ENCODE results near the gene PEAR1.

PEAR1 gene

DNA sequence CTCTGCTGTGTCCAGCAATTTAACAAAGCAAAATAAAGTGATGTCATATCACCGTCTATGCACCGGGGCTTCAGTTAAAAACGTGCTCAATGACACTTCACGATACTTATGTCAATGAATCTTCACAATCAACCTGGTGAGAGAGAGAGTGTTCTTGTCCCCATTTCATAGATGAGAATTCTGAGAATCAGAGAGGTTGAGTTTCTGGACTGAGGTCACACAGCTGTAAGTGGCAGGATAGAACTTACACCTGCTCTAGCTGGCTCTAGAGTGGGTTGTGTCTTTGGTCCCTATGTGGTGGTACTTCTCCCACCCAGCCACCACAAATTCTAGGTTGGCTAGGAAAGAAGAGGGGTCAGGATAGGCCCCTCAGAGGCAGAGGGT, 27.7 kb upstream of the PEAR1 start:
- H3K27ac Mint-ChIP-seq = peak overlapping the region; percentile 23
- no peak overlapping the region for H3K4me3 Mint-ChIP-seq
- peaks cover 51% of the 10 kb centered on the region for H3K27me3 Mint-ChIP-seq
- H3K4me1 Mint-ChIP-seq (ENCODE audit: low read depth) = peaks cover 44% of the 10 kb centered on the region
- no peak for DNase-seq
- no peaks in the 10 kb centered on the region for H3K36me3 Mint-ChIP-seq (ENCODE audit: low read depth)
- H3K9me3 Mint-ChIP-seq = no peaks in the 10 kb centered on the region

DNA sequence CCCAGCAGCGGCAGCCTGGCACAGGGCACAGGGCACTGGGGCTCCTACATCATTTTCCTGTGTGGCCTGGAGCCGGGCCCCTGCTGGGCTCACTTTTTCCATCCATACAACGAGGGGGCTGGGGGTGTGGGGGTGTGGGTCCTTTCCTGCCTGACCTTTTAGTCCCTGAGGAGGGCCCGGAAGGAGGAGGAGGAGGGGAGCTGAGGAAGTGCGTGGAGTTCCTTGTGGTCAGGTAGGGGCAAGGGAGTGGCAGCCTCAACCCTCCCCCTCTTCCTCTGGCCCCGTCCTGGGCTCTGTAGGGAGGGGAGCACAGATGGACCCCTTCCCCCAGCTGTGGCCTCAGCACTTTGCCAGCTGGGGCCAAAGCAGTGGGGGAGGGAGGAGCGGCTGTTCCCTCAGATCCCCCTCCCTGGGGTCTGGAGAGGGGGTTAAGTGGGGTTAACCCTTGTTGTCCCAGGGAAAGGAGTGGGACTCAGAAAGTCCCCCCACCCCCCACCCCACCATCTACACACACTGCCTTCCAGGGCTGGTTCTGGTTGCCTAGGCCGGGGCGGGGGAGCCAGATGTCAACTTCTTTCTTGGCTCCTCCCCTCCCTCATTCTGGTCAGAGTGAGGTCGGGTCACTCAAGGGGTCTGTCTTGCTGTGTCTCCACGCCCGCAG, 27.1 kb upstream of the PEAR1 start:
- Mint-ChIP-seq H3K4me1 (ENCODE audit: low read depth) (peaks cover 45% of the 10 kb centered on the region), H3K36me3 (ENCODE audit: low read depth) (no peaks in the 10 kb centered on the region), H3K27ac (peak overlapping the region; percentile 23), H3K4me3 (no peak overlapping the region), H3K27me3 (peaks cover 47% of the 10 kb centered on the region), H3K9me3 (no peaks in the 10 kb centered on the region)
- DNase-seq = no peak

DNA sequence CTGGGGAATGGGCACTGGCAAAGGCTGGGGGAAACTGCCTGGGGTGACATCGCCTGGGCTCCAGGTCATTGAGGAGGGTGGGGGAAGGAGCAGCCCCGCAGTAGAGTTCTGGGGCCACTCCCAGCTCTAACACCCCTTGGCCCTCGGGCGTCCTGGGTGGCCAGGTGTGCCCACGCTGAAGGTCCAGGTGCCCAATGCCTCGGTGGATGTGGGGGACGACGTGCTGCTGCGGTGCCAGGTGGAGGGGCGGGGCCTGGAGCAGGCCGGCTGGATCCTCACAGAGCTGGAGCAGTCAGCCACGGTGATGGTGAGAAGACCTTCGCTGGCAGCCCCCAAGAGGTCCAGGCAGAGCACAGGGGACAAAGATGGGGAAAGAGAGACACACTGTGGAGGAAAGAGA, 25.2 kb upstream of the PEAR1 start:
- no peak overlapping the region for H3K27ac Mint-ChIP-seq

DNA sequence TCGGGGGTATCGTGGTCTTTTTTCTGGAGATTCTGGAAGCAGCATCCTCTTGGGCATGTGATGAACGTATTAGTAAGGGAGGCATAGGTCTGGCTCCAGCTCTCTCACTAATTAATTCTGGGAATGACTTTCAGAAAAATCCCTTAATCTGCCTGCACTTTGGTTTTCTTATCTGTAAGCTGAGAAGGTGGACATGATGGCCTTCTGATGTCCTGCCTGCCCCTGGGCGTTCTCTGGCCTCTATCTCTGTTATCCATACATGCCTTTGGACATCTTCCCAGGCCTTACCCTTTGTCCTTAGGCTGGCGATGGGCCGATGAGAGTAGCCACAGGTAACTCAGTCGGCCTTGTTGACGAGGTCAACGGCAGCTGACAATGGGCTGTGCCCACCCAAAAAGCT, 24.1 kb upstream of the PEAR1 start:
- H3K27me3 Mint-ChIP-seq = peaks cover 17% of the 10 kb centered on the region
- no peak overlapping the region for H3K27ac Mint-ChIP-seq
- no peak for DNase-seq
- H3K4me3 Mint-ChIP-seq = no peak overlapping the region
- H3K9me3 Mint-ChIP-seq = no peaks in the 10 kb centered on the region
- H3K4me1 Mint-ChIP-seq (ENCODE audit: low read depth) = peaks cover 27% of the 10 kb centered on the region
- H3K36me3 Mint-ChIP-seq (ENCODE audit: low read depth) = no peaks in the 10 kb centered on the region

More for the DNA sequence above, 25.2 kb upstream of the PEAR1 start:
- no peaks in the 10 kb centered on the region for H3K9me3 Mint-ChIP-seq
- no peak overlapping the region for H3K4me3 Mint-ChIP-seq
- H3K4me1 Mint-ChIP-seq (ENCODE audit: low read depth) = peaks cover 33% of the 10 kb centered on the region
- peaks cover 28% of the 10 kb centered on the region for H3K27me3 Mint-ChIP-seq
- H3K36me3 Mint-ChIP-seq (ENCODE audit: low read depth) = no peaks in the 10 kb centered on the region
- DNase-seq = no peak

DNA sequence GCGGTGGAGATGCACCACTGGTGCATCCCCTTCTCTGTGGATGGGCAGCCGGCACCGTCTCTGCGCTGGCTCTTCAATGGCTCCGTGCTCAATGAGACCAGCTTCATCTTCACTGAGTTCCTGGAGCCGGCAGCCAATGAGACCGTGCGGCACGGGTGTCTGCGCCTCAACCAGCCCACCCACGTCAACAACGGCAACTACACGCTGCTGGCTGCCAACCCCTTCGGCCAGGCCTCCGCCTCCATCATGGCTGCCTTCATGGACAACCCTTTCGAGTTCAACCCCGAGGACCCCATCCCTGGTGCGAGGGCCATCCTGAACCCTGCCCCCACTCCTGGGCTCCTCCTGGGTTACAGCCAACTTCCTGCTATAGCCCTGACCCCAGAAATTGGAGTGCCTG, 19.9 kb upstream of the PEAR1 start:
- Mint-ChIP-seq H3K4me3 (no peak overlapping the region), H3K4me1 (ENCODE audit: low read depth) (peaks cover 12% of the 10 kb centered on the region), H3K27ac (no peak overlapping the region), H3K36me3 (ENCODE audit: low read depth) (no peaks in the 10 kb centered on the region), H3K27me3 (peaks cover 3% of the 10 kb centered on the region), H3K9me3 (no peaks in the 10 kb centered on the region)
- DNase-seq = no peak

DNA sequence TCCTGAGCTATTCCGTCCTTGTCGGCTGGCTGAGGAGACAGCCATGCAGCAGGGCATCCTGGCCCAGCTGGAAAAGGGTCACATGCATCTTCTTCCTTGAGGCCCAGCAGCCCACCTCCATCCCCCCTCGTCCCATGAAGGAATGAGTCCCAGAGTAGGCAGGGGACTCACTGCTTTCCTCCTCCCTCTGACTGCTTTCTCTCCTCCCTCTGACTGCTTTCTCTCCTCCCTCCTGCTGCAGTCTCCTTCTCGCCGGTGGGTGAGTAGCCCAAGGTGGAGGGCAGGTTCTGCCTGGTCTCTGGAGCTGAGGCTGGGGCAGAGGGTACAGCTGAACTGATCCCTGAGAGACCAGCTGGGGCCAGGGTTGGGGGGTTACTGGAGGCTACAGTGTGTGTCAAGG, 19.4 kb upstream of the PEAR1 start:
- DNase-seq = no peak
- Mint-ChIP-seq H3K4me1 (ENCODE audit: low read depth) (peaks cover 12% of the 10 kb centered on the region), H3K9me3 (no peaks in the 10 kb centered on the region), H3K36me3 (ENCODE audit: low read depth) (no peaks in the 10 kb centered on the region), H3K4me3 (no peak overlapping the region), H3K27ac (no peak overlapping the region), H3K27me3 (peaks cover 5% of the 10 kb centered on the region)

DNA sequence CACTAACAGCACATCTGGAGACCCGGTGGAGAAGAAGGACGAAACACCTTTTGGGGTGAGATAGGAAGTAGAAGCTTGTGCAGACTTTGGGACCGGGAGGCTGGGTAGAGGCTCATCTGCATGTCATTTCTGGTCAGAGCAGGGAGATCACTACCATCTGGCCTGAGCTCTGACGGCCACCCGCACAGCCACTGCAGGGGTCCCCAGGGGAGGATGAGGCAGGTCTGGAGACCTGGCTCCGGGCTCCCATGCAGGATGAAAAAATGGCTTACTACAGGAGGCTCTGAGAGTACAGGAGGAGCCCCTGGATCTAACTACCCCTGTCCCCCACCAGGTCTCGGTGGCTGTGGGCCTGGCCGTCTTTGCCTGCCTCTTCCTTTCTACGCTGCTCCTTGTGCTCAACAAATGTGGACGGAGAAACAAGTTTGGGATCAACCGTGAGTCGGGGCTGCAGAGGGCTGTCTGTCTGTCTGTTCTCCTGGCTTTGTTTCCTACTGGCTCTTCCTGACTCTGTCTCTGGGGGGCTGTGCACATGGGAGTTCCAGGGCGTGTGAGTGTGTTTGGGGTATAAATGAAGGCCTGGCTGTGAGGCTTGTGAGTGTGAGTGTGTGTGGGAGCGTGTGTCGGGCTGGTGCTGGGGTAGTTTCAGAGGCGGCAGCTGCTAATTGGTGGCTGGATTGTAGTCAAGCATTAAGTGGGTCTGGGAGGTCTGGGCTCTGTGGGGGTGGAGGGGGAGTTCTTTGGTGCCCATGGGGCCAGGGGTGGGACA, 18.8 kb upstream of the PEAR1 start:
- DNase-seq = no peak
- Mint-ChIP-seq H3K27ac (no peak overlapping the region), H3K4me1 (ENCODE audit: low read depth) (peaks cover 12% of the 10 kb centered on the region), H3K27me3 (peaks cover 7% of the 10 kb centered on the region), H3K9me3 (no peaks in the 10 kb centered on the region), H3K36me3 (ENCODE audit: low read depth) (no peaks in the 10 kb centered on the region), H3K4me3 (no peak overlapping the region)

DNA sequence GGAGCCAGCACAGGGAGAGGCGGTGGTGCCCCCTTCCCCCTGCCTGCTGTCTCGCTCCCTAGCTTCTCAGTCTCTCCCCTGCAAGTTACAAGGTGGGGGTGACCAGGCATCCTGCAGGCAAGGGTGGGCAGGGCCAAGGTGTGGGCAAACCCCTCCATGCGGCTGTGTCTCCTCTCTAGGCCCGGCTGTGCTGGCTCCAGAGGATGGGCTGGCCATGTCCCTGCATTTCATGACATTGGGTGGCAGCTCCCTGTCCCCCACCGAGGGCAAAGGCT, 18.2 kb upstream of the PEAR1 start:
- H3K9me3 Mint-ChIP-seq = no peaks in the 10 kb centered on the region
- peaks cover 9% of the 10 kb centered on the region for H3K4me1 Mint-ChIP-seq (ENCODE audit: low read depth)
- H3K4me3 Mint-ChIP-seq = no peak overlapping the region
- H3K27me3 Mint-ChIP-seq = peaks cover 7% of the 10 kb centered on the region
- no peak overlapping the region for H3K27ac Mint-ChIP-seq
- DNase-seq = no peak
- H3K36me3 Mint-ChIP-seq (ENCODE audit: low read depth) = no peaks in the 10 kb centered on the region

DNA sequence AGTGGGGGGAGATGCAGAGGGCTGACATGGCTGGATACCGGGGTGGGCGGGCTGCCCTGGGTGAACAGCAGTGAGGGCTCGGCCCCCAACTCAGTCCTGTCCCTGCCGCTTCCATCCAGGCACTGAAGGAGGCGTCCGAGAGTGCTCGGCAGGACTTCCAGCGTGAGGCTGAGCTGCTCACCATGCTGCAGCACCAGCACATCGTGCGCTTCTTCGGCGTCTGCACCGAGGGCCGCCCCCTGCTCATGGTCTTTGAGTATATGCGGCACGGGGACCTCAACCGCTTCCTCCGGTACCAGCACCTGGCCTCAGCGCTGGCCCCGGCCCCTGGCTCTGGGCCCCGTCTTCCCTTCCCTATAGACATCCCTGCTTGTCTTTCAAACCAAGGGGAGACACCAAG, 17.2 kb upstream of the PEAR1 start:
- no peaks in the 10 kb centered on the region for H3K4me1 Mint-ChIP-seq (ENCODE audit: low read depth)
- peaks cover 7% of the 10 kb centered on the region for H3K27me3 Mint-ChIP-seq
- H3K27ac Mint-ChIP-seq = no peak overlapping the region

DNA sequence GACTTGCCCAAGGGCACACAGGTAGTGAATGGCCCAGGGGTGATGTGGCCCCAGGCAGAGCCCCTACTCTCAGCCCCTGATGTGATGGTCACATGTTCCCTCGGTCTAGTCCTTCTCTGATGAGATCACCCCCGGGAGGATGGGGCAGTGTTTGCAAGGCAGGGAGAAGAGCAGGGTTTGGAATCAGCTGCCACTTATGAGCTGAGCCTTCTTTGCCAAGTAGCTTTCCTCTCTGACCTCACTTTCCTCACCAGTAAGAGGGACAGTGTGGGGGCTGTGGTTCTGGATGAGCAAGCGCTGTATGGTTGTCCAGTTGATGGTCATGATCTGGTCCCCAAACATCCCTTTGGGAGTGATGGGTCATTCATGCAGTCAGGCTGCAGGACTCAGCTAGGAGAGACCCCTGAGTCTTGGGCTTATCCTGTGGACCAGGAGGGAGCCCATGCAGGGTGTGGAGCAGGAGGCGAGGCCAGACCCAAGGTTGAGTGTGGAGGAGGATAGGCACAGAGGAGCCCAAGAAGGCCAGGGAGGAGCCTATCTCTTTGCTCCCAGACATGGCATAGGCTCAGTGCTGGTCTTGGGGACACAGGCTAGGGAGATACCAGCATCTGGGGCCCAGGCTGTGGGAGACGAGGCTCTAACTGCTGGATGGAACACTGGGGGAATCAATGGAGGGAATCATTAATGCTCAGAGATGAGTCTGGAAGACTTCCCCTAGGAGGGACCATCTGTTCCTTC, 15.9 kb upstream of the PEAR1 start:
- DNase-seq = no peak
- no peak overlapping the region for H3K27ac Mint-ChIP-seq
- no peaks in the 10 kb centered on the region for H3K4me1 Mint-ChIP-seq (ENCODE audit: low read depth)
- H3K36me3 Mint-ChIP-seq (ENCODE audit: low read depth) = no peaks in the 10 kb centered on the region
- H3K9me3 Mint-ChIP-seq = no peaks in the 10 kb centered on the region
- H3K27me3 Mint-ChIP-seq = peaks cover 7% of the 10 kb centered on the region
- H3K4me3 Mint-ChIP-seq = no peak overlapping the region

More for the DNA sequence above, 17.2 kb upstream of the PEAR1 start:
- Mint-ChIP-seq H3K36me3 (ENCODE audit: low read depth) (no peaks in the 10 kb centered on the region), H3K4me3 (no peak overlapping the region), H3K9me3 (no peaks in the 10 kb centered on the region)
- no peak for DNase-seq

DNA sequence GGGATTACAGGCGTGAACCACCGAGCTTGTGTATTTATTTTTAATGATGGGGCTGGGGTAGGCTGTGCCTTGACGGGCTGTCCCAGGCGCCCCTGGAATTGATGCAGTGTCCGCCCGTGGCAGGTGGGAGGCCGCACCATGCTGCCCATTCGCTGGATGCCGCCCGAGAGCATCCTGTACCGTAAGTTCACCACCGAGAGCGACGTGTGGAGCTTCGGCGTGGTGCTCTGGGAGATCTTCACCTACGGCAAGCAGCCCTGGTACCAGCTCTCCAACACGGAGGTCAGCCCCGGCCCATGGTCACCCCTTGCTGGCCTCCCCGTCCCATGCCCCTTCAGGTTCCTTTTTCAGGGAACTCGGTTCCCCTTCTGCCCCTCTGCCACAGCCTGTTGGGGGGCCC, 13.6 kb upstream of the PEAR1 start:
- no peak overlapping the region for H3K27ac Mint-ChIP-seq
- H3K4me1 Mint-ChIP-seq (ENCODE audit: low read depth) = no peaks in the 10 kb centered on the region
- no peak for DNase-seq
- H3K9me3 Mint-ChIP-seq = no peaks in the 10 kb centered on the region
- peaks cover 12% of the 10 kb centered on the region for H3K27me3 Mint-ChIP-seq
- H3K4me3 Mint-ChIP-seq = no peak overlapping the region
- H3K36me3 Mint-ChIP-seq (ENCODE audit: low read depth) = no peaks in the 10 kb centered on the region

DNA sequence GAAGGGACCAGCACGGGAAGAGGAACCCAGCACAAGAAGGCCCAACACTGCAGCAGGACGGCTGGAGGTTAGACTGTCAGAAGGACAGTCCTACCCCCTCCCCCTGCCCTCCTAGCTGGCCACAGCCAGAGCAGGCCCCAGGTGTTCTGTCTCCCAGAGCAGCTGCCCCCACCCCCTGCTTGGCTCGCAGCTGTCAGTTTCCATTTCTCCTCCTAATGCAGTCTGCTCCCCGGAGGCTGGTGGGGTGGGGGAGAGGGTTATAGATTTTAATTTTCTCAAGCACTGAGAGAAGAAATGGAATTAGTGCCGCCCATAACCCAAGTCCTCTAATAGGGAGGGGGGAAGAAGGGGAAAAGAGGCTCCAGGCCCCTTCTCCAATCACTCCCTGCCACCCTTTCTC, 13.0 kb upstream of the PEAR1 start:
- no peak overlapping the region for H3K4me3 Mint-ChIP-seq
- no peaks in the 10 kb centered on the region for H3K36me3 Mint-ChIP-seq (ENCODE audit: low read depth)
- H3K4me1 Mint-ChIP-seq (ENCODE audit: low read depth) = no peaks in the 10 kb centered on the region
- H3K27me3 Mint-ChIP-seq = peaks cover 12% of the 10 kb centered on the region
- DNase-seq = no peak
- no peaks in the 10 kb centered on the region for H3K9me3 Mint-ChIP-seq
- no peak overlapping the region for H3K27ac Mint-ChIP-seq

DNA sequence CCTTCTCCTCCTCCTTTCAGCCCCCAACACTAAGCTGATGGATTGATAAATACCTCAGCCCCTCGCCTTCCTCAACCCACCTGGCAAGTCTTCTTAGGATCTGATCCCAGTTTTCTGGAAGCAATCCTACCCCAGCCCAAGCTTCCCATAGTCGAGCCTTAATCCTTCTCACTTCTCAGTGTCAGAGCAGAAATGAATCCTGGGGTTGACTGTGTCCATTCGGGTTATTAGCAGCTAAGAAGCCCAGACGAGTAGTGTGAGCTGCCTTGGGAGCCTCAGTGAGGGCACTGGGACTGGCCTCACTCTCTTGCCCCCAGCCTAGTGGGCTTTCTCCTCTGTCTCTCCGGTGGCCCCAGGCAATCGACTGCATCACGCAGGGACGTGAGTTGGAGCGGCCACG, 12.4 kb upstream of the PEAR1 start:
- no peak for DNase-seq
- no peaks in the 10 kb centered on the region for H3K9me3 Mint-ChIP-seq
- no peaks in the 10 kb centered on the region for H3K4me1 Mint-ChIP-seq (ENCODE audit: low read depth)
- H3K27ac Mint-ChIP-seq = no peak overlapping the region
- peaks cover 14% of the 10 kb centered on the region for H3K27me3 Mint-ChIP-seq
- H3K4me3 Mint-ChIP-seq = no peak overlapping the region
- H3K36me3 Mint-ChIP-seq (ENCODE audit: low read depth) = no peaks in the 10 kb centered on the region

DNA sequence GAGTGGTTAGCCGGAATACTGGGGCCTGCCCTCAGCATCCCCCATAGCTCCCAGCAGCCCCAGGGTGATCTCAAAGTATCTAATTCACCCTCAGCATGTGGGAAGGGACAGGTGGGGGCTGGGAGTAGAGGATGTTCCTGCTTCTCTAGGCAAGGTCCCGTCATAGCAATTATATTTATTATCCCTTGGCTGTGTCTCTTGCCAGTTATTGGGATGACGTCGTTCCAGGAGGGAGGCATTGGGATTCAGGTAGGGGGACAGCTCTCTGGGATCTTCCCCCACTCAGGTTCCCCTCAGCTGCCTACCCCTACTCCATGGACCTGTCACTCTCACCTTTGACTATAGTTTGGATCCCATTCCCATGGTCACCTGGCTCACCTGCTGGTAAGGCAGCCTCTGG, 11.9 kb upstream of the PEAR1 start:
- Mint-ChIP-seq H3K27me3 (peaks cover 19% of the 10 kb centered on the region), H3K4me3 (no peak overlapping the region), H3K36me3 (ENCODE audit: low read depth) (no peaks in the 10 kb centered on the region), H3K9me3 (no peaks in the 10 kb centered on the region), H3K27ac (no peak overlapping the region), H3K4me1 (ENCODE audit: low read depth) (no peaks in the 10 kb centered on the region)
- DNase-seq = no peak

DNA sequence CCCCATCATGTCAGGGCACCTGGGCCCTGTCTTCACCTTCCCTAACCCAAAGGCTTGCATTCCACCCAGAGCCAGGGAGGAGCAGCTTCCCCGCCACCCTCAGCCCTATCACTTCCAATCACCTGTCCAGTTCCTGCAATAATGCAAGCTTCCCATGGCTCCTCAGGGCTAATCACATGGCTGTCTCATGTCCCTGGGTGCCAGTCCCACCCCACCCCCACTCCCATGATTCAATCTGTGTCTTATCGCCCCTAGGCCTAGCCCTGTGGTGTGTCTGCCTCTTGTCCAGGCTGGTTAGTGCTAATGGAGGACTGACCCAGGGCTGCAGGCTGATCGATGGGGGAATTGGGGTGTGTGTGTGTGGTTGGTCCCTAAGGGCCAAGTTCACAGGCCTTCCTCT, 11.0 kb upstream of the PEAR1 start:
- Mint-ChIP-seq H3K9me3 (no peaks in the 10 kb centered on the region), H3K4me1 (ENCODE audit: low read depth) (no peaks in the 10 kb centered on the region), H3K27ac (no peak overlapping the region), H3K4me3 (no peak overlapping the region), H3K27me3 (peaks cover 22% of the 10 kb centered on the region), H3K36me3 (ENCODE audit: low read depth) (no peaks in the 10 kb centered on the region)
- DNase-seq = no peak

Data from activated T-cell treated with anti-CD3 and anti-CD28 coated beads, Interleukin-2, amount 50 U/mL, for 24 hours (primary cell).